ENCODE measurements around the gene IL11. TPM values are rescaled to one million over a fixed set of nuclear protein-coding genes. Genes with fewer than 3 reads are reported as not detected.

The IL11 gene
- total RNA-seq, 1 experiment from 2014 or later, result not detected

DNA sequence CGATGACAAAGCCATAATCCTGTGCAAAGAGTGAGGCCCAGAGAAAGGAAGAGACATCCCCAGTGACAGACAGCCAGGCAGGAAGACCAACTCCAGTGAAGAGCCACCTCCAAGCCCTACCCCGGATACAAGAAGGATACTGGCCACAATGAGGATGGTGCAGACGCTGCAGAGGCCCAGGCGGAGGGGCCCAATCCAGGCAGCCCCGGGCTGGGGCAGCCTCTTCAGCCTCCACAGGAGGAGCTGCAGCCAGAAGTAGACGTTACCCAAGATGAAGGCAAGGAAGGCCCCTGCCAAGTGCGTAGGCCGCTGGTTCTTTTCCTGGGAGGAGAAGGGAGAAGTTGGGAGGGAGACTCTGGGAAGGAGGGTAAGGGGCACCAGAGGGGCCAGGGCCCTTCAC is 53.6 kb downstream of the IL11 start:
- in situ Hi-C loops (cut with HindIII; ENCODE audit: low pct_unique_long_range_greater_than_20kb, low sequenced_read_pairs), result no loop called here
- no peak for DNase-seq (ENCODE audit: low read depth)

- in situ Hi-C loops (cut with HindIII; ENCODE audit: low pct_unique_long_range_greater_than_20kb, low sequenced_read_pairs), result no loop called here
- no peak for DNase-seq (ENCODE audit: low read depth)
Measured at GRCh38 chr19:55315956-55316525, 54.2 kb downstream of the IL11 start.

GRCh38 chr19:55314396-55314795 is 55.9 kb downstream of the IL11 start:
- no peak for DNase-seq (ENCODE audit: low read depth)
- in situ Hi-C loops (cut with HindIII; ENCODE audit: low pct_unique_long_range_greater_than_20kb, low sequenced_read_pairs), result no loop called here

Other genes starting within 250 kb of the IL11 start
- gene TNNT1, start 221.3 kb downstream of the IL11 start, total RNA-seq (2014; rRNA removed; shearing (Covaris generic); ENCODE audit: low replicate concordance), result 325 and 411 TPM in 2 replicates
- gene TNNI3, start 212.7 kb downstream of the IL11 start, total RNA-seq (2014; rRNA removed; shearing (Covaris generic); ENCODE audit: low replicate concordance), result not detected in 2 replicates
- 30.9 and 32.8 TPM in 2 replicates for gene DNAAF3, start 203.8 kb downstream of the IL11 start, total RNA-seq (2014; rRNA removed; shearing (Covaris generic); ENCODE audit: low replicate concordance)
- gene SYT5, start 190.2 kb downstream of the IL11 start, total RNA-seq (2014; rRNA removed; shearing (Covaris generic); ENCODE audit: low replicate concordance), result 0.07 TPM in 1 of 2 replicates, not detected in the other
- 30.0 and 34.3 TPM in 2 replicates for gene PTPRH, start 161.0 kb downstream of the IL11 start, total RNA-seq (2014; rRNA removed; shearing (Covaris generic); ENCODE audit: low replicate concordance)
- gene TMEM86B, start 141.7 kb downstream of the IL11 start, total RNA-seq (2014; rRNA removed; shearing (Covaris generic); ENCODE audit: low replicate concordance), result 0.47 and 3.9 TPM in 2 replicates
- 79.8 and 94.5 TPM in 2 replicates for gene PPP6R1, start 111.4 kb downstream of the IL11 start, total RNA-seq (2014; rRNA removed; shearing (Covaris generic); ENCODE audit: low replicate concordance)
- 128 and 145 TPM in 2 replicates for gene HSPBP1, start 90.4 kb downstream of the IL11 start, total RNA-seq (2014; rRNA removed; shearing (Covaris generic); ENCODE audit: low replicate concordance)
- 0.41 and 0.64 TPM in 2 replicates for gene BRSK1, start 86.5 kb downstream of the IL11 start, total RNA-seq (2014; rRNA removed; shearing (Covaris generic); ENCODE audit: low replicate concordance)
- gene TMEM150B, start 45.1 kb downstream of the IL11 start, total RNA-seq (2014; rRNA removed; shearing (Covaris generic); ENCODE audit: low replicate concordance), result 0.61 and 1.3 TPM in 2 replicates
- gene KMT5C, start 30.6 kb downstream of the IL11 start, total RNA-seq (2014; rRNA removed; shearing (Covaris generic); ENCODE audit: low replicate concordance), result 11.8 and 18.4 TPM in 2 replicates
- 0.10 TPM in 1 of 2 replicates, not detected in the other for gene COX6B2, start 15.7 kb downstream of the IL11 start, total RNA-seq (2014; rRNA removed; shearing (Covaris generic); ENCODE audit: low replicate concordance)
- gene GARIN5B, start 7.2 kb downstream of the IL11 start, total RNA-seq (2014; rRNA removed; shearing (Covaris generic); ENCODE audit: low replicate concordance), result not detected in 2 replicates
- not detected in 2 replicates for gene TMEM190, start 6.4 kb upstream of the IL11 start, total RNA-seq (2014; rRNA removed; shearing (Covaris generic); ENCODE audit: low replicate concordance)
- gene TMEM238, start 13.8 kb upstream of the IL11 start, total RNA-seq (2014; rRNA removed; shearing (Covaris generic); ENCODE audit: low replicate concordance), result 2.3 and 6.7 TPM in 2 replicates
- 281 and 295 TPM in 2 replicates for gene RPL28, start 15.5 kb upstream of the IL11 start, total RNA-seq (2014; rRNA removed; shearing (Covaris generic); ENCODE audit: low replicate concordance)
- gene UBE2S, start 37.3 kb upstream of the IL11 start, total RNA-seq (2014; rRNA removed; shearing (Covaris generic); ENCODE audit: low replicate concordance), result 231 and 237 TPM in 2 replicates
- gene SHISA7, start 72.8 kb upstream of the IL11 start, total RNA-seq (2014; rRNA removed; shearing (Covaris generic); ENCODE audit: low replicate concordance), result not detected in 2 replicates
- 231 and 265 TPM in 2 replicates for gene ISOC2, start 91.2 kb upstream of the IL11 start, total RNA-seq (2014; rRNA removed; shearing (Covaris generic); ENCODE audit: low replicate concordance)
- not detected in 2 replicates for gene C19orf85, start 94.3 kb upstream of the IL11 start, total RNA-seq (2014; rRNA removed; shearing (Covaris generic); ENCODE audit: low replicate concordance)
- gene ZNF628, start 106.2 kb upstream of the IL11 start, total RNA-seq (2014; rRNA removed; shearing (Covaris generic); ENCODE audit: low replicate concordance), result 1.9 and 5.3 TPM in 2 replicates
- gene NAT14, start 114.7 kb upstream of the IL11 start, total RNA-seq (2014; rRNA removed; shearing (Covaris generic); ENCODE audit: low replicate concordance), result 94.3 and 99.9 TPM in 2 replicates
- 0.14 TPM in 1 of 2 replicates, not detected in the other for gene SSC5D, start 118.0 kb upstream of the IL11 start, total RNA-seq (2014; rRNA removed; shearing (Covaris generic); ENCODE audit: low replicate concordance)
- not detected in 2 replicates for gene SBK2, start 166.7 kb upstream of the IL11 start, total RNA-seq (2014; rRNA removed; shearing (Covaris generic); ENCODE audit: low replicate concordance)
- 1.0 and 6.3 TPM in 2 replicates for gene SBK3, start 175.1 kb upstream of the IL11 start, total RNA-seq (2014; rRNA removed; shearing (Covaris generic); ENCODE audit: low replicate concordance)
- 2.2 and 12.9 TPM in 2 replicates for gene ZNF579, start 210.4 kb upstream of the IL11 start, total RNA-seq (2014; rRNA removed; shearing (Covaris generic); ENCODE audit: low replicate concordance)
- gene FIZ1, start 229.1 kb upstream of the IL11 start, total RNA-seq (2014; rRNA removed; shearing (Covaris generic); ENCODE audit: low replicate concordance), result 12.3 and 13.4 TPM in 2 replicates
- gene ZNF524, start 229.8 kb upstream of the IL11 start, total RNA-seq (2014; rRNA removed; shearing (Covaris generic); ENCODE audit: low replicate concordance), result 15.5 and 31.0 TPM in 2 replicates
- 0.87 and 1.7 TPM in 2 replicates for gene ZNF865, start 235.2 kb upstream of the IL11 start, total RNA-seq (2014; rRNA removed; shearing (Covaris generic); ENCODE audit: low replicate concordance)